ENCODE measurements around the gene SCGB1D4.

DNA sequence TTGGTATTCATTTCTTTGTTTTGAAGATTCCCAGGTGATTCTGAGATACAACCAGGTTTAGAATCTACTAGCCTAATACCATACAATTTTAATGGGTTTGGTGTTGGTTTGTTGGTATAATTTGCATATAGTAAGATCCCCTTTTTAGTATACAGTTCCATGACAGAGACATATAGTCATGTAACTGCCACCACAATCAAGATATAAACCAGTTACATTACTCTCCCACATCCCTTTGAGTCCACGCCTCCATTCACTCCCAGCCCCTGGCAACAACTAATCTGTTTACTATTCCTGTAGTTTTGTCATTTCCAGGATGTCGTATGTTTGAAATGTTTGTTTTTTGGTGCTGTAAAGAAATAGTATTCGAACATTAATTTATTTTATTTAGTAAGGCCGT lies 42.7 kb upstream of the SCGB1D4 start:
- TF ChIP-seq, protein P1, sequence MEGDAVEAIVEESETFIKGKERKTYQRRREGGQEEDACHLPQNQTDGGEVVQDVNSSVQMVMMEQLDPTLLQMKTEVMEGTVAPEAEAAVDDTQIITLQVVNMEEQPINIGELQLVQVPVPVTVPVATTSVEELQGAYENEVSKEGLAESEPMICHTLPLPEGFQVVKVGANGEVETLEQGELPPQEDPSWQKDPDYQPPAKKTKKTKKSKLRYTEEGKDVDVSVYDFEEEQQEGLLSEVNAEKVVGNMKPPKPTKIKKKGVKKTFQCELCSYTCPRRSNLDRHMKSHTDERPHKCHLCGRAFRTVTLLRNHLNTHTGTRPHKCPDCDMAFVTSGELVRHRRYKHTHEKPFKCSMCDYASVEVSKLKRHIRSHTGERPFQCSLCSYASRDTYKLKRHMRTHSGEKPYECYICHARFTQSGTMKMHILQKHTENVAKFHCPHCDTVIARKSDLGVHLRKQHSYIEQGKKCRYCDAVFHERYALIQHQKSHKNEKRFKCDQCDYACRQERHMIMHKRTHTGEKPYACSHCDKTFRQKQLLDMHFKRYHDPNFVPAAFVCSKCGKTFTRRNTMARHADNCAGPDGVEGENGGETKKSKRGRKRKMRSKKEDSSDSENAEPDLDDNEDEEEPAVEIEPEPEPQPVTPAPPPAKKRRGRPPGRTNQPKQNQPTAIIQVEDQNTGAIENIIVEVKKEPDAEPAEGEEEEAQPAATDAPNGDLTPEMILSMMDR (IDR thresholded peaks at IDR 0.05; ENCODE audit: low read length), result no peak
- TF ChIP-seq EZH2 (IDR thresholded peaks at IDR 0.05; ENCODE audit: borderline replicate concordance, low read length), result no peak

Measured in OCI-LY1 (cell line).